Activated CD8-positive, alpha-beta memory T cell treated with anti-CD3 and anti-CD28 coated beads, Interleukin-2, amount 50 U/mL, for 4 hours (primary cell): ENCODE data around the gene DCAF4.
A peak's percentile ranks its signal among the peaks of the same experiment; 100 is the strongest.

ENCODE experiments used
- DNase-seq: peaks from one replicate; pipeline ENCODE4 v3.0.0-alpha.2; 2020

Gene DCAF4

DNA sequence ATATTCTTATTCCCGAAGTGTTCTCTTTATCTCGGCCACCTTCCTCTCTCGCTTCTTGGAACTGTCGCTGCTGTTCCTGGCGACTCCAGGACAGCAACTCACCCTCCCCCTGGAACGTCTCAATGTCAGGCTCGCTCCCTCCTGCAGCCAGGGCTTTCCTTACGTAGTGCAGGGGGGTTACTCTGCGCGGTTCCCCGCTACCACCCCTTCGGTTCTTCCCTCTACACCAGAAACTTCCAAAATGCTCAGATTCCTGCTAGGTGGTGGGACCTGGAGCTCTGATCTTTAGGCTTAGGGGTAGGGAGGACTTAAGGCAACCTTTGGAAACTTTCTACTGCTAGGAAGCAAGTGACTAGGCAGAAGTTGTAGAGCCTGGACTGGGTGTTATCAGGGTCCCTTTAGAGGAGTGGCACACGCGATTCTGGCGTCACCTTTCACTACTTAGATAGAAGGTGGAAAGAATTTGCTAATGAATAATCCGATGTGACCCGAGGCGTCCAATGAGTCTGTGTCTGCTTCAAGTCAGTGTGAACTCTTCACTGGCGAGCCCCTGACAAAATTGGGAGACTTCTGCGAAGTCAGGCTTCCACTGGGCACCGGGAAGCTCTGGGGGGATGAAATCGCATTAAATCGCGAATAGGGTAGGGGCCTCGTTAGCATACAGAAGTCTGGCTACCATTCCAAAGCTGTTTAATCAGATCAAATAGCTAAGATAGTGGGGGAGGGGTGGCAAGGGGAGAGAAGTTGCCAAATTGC lies 31.5 kb upstream of the DCAF4 start:
- peak; percentile 20 for DNase-seq

DNA sequence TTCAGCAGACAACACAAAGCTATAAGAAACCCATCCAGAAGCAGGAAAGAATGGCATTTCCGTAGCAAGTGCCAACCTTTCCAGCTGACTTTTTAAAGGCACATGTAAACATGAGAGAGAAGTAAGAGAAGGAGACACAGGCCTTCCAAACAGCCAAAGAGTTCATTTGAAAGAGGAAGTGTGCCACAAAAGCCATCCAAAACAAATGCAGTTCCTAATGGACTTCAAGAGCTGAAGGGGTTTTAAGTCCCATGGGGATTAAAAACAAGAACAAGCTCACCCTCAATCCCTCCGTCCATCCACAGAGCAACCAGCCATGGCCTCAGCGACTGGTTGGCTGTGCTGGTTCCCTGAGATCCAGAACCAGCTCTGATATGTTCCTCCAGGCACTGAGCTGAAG lies 27.8 kb upstream of the DCAF4 start:
- DNase-seq, result no peak

DNA sequence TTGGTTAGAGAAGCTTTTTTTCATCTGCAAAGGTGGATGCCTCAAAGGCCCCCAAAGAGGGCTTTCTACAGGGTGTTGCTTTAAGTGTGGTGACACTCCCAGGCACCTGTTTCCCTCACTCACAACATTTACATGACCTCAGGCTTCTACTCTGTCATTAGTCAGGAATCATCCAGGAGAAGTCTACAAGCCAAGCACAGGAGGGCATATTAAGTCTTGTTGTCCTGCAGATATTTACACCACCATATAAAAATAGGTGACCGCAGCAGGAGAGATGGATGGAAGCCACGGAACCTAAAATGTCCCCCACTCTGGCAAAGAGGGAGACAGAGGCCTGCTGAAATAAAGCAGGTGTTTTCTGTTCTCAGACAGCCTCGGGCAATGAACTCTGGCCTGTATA lies 24.9 kb upstream of the DCAF4 start:
- DNase-seq, result no peak

DNA sequence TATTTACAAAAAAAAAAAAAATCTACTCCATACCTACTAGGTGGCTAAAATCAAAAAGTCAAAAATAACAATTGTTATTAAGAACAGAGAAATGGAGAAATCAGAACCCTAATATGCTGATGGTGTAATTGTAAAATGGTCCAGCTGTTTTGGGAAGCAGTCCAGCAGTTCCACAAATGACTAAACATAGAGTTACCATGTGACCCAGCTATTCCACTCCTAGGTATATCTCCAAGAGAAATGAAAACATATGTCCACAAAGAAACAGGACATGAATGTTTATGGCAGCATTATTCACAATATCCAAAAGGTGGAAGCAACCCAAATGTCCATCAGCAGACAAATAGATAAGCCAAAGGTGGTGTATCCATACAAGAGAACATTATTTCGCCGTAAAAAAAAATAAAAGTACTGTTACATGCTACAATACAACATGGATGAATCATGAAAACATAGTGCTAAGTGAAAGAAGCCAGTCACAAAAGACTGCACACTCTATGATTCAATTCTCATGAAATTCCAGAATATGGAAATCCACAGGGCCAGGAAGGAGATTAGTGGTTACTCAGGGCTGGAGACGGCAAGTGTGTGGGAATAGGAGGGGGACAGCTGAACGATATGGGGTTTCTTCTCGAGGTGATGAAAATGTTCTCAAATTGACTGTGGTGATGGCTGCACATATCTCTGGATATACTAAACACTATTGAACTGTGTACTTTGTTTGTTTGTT lies 23.3 kb upstream of the DCAF4 start:
- DNase-seq, result no peak

DNA sequence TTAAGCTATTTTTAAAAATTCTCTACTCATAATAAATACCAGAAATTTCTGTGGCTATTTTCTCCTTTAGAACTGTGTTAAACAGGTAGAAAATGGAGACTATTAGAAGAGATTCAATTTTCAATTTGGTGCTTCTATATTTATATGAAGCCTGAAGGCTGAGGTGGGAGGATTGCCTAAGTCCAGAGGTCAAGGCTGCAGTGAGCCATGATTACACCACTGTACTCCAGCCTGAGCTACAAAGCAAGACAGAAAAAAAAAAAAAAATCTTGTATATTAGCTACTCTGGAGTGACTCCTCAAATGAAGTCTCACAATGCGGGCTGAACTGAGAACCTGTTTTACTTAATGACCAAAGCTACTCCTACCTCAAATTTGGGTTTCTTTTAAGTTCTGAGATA lies 22.5 kb upstream of the DCAF4 start:
- no peak for DNase-seq

DNA sequence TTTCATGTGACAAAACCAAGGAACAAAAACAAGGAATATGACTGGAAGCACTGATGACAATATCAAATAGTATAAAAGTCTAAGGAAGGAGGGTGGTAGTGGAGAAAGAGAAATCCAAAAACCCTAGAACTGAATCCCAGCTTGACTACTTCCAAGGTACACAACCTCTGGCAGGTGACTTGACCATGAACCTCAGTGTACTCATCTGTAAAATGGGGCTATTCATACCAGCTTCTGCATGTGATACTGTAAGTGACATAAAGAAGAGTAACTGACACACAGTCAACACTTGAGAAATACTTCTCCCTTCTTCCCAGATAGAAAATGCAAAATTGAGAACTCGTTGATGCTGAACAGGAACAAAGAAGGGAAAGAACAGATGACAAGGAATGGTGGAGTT lies 22.0 kb upstream of the DCAF4 start:
- DNase-seq, result no peak

DNA sequence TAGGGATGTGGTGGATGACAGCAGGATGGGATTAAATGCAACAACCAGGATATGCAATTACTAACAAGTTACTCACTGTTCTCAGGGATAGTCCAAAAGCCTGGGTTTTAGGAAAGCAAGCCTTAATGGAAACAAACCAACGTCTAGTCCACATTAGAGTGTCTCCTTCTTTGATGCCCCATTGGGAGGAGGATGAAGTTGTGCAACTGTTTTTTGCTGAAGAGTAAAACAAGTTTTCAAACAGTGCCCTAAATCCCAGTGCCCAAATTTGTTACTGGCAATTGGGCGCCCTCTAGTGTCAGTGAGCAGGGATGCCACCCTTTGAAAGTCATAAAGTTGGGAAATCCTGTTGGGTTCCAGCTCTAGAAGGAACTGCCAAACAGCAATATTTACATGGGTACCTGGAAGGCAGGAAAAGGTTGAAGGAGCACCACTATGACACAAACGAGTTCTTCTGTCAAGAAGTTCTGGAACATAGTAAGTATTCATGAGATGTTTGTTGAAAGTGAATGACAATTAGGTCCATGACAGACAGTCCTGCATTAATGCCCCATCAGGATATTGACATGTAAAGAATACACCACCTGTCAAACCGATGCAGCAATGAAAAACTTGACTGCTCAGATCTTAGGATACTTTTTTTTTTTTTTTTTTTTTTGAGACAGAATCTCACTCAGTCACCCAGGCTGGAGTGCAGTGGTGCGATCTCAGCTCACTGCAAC lies 21.3 kb upstream of the DCAF4 start:
- peak; percentile 65 for DNase-seq

DNA sequence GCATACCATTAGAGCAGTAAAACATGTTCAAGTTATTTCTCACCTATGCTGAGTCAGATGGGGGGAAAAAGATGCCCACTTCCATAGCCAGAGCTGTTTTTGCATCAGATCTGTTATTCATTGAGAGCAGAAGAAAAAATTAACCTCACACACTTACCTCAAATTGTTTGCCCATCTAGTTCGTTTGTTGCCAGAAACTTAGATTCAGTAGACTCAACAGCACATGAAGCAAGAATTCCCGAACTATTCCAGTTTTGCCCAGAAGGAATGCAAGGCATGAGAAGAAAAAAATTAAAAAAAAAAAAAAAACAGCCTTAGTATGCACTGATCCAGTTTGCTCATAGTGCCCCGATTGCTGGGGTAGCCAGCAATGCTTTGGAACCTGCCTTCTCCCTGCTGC lies 19.9 kb upstream of the DCAF4 start:
- no peak for DNase-seq

DNA sequence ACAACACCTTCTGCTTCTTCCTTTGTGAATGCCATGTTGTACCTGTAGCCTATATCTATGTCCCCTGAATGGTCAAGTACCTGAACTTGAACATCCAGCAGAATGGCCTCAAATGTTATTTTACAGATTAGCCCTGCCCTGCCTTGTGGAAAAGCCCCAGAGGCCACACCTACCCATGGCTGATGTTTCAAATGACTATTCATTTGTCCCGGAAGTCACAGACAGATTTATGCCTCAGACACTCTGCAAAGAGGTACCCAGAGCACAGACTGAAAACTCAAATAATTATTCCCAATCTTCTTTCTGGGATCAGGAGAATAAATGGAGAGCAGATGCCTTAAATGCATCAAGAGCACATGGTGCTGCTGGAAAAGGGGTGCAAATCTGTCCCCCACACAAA lies 19.4 kb upstream of the DCAF4 start:
- DNase-seq, result no peak

DNA sequence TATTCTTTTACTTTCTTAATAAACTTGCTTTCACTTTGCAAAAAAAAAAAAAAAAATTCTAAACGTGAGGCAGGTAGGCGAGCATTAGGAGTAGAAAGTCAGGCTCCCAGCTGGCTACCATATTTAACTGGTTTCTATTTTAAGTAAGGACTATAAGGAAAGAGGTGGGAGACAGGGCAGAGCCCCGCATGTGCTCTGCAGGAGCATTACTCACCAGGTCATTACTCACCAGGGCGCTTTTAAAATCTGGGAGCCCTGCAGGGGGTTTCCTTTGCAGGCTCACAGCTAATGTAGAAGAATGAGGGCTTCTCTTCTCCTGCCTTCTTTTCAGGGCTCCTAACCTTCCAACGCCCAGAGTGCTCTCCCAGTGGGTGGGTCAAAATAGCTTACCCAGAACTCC lies 18.4 kb upstream of the DCAF4 start:
- no peak for DNase-seq

DNA sequence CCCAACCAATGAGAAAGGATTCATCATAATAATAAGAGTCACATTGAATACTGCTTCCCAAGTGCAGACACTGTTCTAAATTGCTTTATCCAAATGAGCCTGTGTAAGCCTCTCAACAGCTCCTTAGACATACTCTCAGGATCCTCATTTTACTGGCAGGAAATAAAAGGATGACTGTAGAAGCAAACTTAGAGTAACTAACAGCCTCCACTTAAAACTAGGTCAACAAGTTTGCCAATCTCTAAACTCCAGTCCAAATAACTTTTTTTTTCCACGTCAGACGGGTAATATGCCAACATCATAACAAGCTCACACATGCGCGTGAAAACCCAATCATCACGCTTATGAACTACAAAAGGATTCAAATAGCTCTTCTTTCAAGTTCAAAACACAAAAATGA lies 17.1 kb upstream of the DCAF4 start:
- no peak for DNase-seq

DNA sequence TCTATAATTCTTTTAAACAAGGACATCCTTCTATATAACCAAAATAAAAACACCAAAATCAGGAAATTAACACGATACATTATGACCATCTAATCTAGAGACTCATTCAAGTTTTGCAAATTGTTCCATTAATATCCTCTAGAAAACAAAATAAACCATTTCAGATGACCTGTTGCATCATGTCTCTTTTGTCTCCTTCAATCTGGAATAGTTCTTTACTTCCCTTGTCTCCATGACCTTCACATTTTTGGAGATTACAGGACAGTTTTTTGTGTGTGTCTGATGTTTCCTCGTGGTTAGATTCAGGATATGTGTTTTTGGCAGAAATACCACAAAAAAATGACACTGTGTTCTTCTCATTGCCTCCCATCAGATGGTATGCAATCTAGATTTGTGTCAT lies 12.5 kb upstream of the DCAF4 start:
- DNase-seq, result no peak

DNA sequence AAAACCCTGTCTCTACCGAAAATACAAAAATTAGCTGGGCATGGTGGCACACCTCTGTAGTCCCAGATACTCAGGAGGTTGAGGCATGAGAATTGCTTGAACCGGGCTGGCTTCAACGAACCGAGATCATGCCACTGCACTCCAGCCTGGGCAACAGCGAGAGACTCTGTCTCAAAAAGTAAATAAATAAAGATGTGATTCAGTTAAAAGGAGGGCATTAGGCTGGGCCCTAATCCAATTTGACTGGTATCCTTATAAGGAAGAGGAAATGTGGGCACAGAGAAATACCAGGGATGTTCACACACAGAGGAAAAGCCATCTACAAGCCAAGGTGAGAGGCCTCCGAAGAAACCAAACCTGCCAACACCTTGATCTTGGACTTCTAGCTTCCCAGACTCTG lies 10.1 kb upstream of the DCAF4 start:
- no peak for DNase-seq

DNA sequence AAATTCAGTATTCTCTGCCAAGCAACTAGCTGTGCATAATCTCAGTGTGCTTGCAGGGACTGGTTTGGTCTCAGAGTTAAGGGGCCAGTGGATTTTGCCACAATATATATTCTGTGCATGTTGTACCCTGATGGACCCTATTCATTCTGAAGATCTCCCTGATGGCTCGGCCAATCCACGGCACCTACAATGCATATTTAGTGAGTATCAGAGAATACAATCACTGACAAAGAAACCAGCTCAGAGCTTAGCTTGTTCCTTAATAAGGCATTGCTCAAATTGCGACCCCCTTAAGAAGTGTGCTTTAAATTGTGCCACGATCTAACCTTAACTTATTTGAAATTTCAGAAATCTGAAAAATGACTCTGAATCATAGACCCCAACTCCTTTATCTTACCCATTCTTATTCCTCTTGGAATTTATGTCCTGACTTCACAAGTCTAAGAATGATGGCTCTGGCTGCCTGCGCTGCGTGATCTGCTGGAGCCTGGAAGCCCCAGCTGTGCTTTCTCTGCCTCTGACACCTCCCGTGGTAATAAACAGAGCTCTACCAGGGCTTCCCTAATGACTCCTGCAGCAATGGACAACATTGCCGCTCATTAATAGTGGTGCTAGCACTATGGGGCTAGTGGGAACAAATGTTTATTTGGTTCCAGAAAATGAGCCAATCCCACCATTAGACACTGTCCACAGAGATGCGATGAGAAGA lies 9.0 kb upstream of the DCAF4 start:
- no peak for DNase-seq

DNA sequence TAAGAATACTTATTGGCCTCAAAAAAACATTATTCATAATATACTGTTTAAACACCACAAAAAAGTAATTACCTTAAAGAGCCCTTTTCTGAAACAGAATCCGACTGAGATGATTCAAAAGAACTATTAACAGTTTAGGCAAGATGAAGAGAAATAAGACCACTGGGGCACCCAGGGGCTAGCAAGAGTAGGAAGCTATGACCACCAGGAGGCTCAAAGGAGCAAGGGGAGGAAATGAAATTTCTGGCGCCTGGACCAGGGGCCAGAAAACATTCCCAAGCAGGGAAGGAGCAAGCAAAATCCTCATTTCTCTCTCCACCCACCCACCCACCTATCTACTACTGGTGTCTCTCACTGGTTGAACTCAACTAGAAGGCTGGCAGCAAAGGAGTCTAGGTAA lies 6.3 kb upstream of the DCAF4 start:
- no peak for DNase-seq

DNA sequence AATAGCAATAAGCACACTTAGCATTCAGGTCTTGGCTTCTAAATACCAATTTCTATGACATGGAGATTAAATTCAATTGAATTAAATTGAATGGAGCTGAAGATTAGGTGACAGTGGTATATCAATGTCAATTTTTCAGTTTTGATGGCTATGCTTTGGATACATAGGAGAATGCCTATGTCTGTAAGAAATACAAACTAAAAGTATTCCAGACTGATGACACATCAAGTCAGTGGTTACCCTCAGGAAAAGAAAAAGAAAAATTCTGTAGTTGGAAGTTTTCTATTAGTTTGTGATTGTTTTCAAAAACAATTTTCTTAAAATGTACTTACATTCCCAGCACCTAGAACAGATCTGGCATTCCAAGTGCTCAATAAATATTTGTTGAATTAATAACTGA lies 4.9 kb upstream of the DCAF4 start:
- no peak for DNase-seq

DNA sequence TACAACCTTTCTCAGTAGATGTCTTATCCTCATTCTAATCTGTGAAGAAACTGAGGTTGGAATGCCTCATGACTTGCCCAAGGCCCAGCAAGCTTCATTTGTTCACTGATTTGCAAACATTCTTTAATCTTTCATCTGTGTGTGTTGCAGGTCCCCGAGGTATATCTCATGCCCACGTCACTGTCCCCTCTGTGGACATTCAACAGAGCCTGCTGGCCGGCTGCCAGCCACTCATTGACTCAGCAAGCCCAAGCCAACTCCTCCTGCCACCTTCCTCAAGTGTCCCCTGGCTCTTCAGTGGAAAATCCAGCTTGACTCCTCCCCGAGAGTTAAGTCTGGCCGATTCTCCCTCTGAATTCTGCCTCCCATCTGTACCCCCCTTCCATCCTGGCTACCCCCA lies 1.9 kb upstream of the DCAF4 start:
- DNase-seq, result no peak

DNA sequence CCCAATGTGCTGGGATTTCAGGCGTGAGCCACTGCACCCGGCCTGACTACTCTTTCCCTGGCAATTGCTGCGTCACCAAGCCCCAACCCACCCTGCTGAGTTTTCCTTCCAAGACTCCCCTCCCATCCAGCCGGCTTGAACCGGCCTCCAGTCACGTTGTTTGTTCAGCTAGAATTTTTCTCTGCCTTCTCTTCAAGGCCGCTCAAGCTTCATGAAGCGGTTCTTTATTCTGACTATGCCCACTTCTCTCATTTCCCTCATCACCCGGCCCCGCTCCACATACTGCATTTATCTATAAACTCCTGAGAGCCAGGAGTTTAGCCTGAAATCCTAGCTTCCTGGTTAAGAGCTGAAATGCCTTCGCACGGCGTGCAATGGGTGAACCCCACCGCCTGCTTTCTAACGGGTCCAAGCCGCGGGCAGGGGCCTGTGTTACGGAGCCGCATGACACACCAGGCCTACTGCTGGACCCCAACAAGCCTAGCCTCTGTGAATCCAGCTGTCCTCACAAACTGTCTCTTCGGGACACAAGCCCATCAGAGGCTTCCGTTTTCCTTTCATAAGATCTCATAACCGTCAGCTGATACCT lies 999 bp upstream of the DCAF4 start:
- DNase-seq, result no peak

DNA sequence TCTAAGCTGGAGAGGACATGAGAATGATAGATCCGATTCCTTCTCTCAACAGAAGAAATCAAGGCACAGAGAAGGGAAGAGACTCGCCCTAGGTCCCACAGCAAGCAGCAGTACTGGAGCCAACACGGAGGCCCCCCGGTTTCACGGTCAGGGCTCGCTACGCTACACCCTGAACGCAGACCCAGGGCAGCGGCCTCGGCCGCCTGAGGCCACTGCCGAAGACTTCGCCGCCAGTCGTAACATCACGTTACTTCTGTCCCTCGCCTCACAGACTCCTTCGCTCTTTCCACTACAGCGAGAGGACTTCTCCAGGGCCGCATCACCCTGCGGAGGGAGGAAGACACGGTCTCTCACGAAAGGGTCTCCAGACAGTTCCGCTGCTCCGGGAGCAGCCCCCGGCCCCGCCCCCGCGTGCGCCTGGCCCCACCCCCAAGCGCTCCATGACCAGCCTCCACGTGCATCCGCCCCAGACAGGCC lies 411 bp upstream of the DCAF4 start:
- DNase-seq, result no peak

DNA sequence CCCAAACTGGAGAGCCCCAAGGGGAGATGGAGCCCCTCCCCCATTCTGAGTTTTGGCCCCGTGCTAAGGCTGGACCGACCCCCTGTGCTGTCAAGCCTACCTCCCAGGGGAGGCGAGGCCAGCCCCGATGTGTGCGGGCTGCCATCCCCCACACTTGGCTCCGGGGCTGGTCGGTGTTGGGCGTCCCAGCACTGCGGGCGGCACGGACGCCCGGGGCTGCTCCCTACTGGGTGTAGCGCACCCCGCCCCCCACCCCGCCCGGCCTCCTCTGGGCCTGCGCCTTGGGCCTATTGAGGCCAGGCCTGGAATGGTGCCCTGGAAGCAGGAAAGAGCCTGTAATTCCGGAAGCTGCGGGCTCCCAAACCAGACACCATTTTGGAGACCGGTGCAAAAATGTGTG lies 2.6 kb downstream of the DCAF4 start:
- no peak for DNase-seq

DNA sequence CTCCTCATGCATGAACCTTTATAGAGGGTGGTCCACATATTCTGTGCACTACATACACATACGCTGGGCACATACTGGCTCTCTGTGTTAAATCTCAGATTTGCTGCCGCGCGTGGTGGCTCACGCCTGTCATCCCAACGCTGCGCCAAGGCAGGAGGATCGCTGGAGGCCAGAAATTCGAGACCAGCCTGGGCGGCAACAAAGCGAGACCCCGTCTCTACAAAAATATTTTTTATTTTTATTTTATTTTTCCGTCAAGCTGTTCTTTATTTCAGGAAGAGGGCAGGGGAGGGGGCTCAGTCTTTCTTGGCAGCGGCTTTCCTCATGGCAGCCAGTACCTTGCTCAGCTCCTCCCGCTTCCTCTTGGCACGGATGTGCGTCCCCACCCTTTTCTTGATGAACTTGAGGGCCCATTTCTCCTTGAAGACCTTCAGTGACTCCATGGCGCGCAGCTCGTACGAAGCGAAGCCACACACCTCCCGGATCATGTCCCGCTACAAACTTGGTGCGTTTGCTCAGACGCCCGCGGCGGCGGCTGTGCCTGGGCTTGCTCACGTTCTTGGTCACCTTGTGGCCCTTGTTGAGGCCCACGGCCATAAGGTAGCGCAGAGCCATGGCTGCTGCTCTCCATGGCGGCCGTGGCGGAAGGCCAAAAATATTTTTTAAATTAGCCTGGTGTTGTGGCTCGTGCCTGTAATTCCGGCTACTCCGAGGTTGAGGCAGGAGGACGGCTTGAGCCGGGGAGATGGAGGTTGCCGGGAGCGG lies 3.2 kb downstream of the DCAF4 start:
- no peak for DNase-seq

DNA sequence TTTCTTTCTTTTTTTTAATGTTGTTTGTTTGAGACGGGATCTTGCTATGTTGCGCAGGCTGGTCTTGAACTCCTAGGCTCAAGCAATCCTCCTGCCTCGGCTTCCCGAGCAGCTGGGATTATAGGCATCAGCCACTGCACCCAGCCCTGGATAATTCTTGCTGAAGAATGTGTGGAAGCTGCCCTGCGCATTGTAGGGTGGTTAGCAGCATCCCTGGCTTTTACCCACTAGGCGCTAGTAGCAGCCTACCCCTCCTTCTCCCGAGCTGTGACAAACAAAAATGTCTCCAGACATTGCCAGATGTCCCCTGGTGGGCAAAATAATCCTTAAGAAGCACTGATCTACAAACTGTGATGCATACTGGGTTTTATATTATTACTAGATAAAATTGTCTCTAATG lies 6.6 kb downstream of the DCAF4 start:
- no peak for DNase-seq
